GM18499 (cell line): ENCODE measurements around the gene RGS1.

Experiments
- ATAC-seq: cut with Tn5 transposase; IDR thresholded peaks from one replicate; pipeline ENCODE4 v1.9.1; 2021; ENCODE audit warnings: moderate number of reproducible peaks; ENCODE audit not compliant: insufficient read depth, unreplicated experiment

RGS1 gene, protein sequence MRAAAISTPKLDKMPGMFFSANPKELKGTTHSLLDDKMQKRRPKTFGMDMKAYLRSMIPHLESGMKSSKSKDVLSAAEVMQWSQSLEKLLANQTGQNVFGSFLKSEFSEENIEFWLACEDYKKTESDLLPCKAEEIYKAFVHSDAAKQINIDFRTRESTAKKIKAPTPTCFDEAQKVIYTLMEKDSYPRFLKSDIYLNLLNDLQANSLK

GRCh38 chr1:192575499-192576189 is at the start of gene RGS1:
TSS of gene RGS1 (plus strand) at chr1:192575773. CDS start at chr1:192575793, 20 bp downstream.
- peak; percentile 87 for ATAC-seq

GRCh38 chr1:192527111-192527795 is 48.3 kb upstream of the RGS1 start:
- ATAC-seq, result no peak

DNA sequence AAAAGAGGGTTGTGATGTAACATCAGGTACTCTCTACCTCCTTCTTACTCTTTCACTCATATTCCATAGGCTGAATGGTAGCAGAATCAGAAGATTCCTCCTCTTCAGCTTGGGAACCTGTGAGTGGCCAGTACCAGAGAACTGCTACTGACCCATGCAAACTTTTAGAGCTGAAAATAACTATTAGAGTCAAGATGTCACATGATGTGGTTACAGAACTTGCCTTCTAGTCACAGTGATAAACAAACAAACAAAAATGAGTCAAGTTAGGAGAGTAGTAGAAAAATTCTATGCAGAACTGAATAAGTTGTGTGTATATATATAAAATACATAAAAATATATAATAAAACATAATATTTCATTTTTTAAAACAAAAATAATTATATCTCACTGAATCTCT is 47.6 kb upstream of the RGS1 start:
- ATAC-seq, result no peak

DNA sequence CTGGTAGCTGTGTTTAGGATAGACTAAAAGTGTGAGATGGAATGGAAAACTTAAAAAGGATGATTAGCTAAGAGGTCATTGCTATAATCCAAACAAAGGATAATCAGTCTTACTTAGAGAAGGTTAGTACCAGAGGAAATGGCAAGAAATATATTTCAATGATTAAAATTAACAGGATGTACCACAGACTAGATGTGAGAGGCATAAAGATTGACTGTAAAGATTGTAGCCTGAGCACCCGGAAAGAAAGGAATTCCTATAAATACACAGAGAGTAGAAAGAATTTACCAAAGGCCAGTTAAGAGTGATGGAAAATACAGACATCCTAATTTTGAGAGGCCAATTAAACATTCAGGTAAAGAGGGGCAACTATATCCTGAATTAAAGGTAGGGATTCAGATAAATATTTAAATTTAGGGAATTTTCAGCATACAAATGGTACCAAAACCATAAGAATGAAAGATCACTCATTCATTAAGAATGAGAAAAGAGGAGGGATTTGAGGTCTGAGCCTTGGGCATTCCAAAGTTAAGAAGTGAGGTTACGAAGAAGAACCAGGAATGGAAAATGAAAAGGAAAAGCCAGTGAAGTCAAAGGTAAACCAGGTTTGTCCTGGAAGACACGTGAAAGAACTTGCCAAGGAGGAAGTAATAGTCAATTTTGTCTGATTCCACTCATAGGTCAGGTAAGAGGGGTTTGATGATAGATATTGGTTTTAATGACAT is 46.4 kb upstream of the RGS1 start:
- ATAC-seq, result no peak

DNA sequence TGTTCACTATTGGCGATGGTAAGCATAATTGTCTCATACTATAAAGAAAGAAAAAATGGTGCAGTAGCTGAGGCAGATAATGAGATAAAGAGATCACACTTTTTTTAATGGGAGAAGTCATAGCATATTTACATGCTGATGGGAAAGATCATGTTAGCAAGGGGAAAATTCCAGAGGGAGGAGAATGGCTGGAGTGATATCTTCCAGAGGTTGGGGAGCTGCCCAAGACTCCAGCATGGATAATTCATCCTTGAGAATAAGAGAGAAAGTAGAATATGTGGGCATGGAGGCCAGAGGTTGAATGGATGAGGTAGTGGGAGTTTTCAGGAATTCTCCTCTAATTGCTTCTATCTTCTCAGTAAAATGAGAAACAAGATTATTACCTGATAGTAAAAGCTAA is 45.8 kb upstream of the RGS1 start:
- ATAC-seq, result no peak

DNA sequence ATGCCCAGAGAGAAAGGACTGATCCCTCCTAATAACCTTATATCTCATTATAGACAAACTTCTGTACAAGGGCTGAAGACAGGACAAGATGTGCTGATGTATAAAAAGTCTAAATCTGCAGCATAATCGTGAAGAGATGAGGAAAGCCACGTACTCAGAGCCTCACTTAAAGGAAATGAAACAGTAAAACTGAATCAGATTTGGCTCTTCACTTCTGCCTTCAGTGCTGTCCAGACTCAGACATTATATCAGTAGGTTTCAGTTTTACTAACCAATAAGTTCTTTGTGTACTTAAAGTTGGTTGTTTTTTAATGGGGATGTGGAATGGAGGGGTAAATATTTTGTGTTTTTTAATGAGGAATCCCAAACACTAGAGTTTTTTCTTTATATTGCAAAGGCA is 45.3 kb upstream of the RGS1 start:
- peak; percentile 95 for ATAC-seq

DNA sequence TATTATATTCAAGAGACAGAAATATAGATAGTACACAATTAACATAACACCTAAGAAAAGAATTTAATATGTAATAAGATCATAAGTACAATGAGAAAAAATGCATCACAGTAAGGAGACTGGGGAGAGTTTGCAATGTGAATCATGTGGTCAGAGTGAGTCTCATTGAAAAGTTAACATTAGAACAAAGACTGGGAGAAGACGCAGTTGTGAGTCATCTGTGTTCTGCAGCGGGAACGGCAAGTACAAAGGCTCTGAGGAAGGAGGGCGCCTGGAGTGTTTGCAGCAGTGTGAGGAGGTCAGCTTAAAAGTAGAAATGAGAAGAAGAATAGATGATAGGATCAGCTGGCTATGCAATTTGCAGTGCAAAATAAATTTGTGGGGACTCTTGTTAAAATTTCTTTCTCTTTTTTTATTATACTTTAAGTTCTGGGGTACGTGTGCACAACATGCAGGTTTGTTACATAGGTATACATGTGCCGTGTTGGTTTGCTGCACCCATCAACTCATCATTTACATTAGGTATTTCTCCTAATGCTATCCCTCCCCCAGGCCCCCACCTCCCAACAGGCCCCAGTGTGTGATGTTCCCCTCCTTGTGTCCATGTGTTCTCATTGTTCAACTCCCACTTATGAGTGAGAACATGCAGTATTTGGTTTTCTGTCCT is 44.4 kb upstream of the RGS1 start:
- peak; percentile 53 for ATAC-seq

DNA sequence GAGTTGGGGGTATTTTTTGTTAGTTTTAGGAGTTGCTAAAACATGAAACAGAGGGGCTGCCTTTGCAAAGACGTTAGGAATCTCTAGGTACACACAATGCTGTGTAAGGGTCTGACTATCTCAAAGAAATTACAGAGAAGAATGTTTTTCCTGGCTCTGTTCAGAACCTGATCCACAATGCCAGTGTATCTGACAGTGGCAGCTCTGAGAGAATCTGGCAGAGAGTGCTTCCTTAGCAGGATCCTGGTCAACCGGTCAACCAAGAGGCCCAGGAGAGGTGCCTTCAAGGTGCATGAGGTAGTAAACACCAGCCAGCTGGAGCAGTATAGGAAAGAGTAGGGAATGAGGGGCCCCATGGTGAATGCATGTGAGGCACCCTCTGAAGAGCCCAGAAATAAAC is 40.9 kb upstream of the RGS1 start:
- ATAC-seq, result no peak

GRCh38 chr1:192535916-192536664 is 39.5 kb upstream of the RGS1 start:
- ATAC-seq, result no peak

GRCh38 chr1:192538407-192539296 is 36.9 kb upstream of the RGS1 start:
- ATAC-seq, result peak; percentile 82

GRCh38 chr1:192539297-192540092 is 36.1 kb upstream of the RGS1 start:
- ATAC-seq, result no peak

DNA sequence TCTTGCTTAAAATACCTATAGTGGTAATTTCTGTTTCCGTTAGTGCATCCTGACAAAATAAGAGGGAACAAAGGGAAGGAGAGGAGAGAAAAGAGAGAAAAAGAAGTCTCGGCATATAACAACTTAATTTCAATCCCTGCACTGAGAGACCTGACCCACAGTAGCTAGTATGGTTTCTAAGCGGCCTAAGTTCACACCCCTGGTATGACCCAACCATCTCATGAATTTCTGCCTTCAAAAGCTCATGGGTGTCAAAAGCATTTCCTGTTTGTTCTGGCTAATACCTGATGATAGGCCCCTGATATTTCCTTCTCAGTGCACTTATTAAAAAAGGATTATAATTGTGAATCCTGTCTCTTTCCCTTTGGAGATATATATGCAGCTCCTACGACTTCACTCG is 32.1 kb upstream of the RGS1 start:
- ATAC-seq, result no peak

- ATAC-seq, result peak; percentile 43
Observed at GRCh38 chr1:192545896-192546521, 29.6 kb upstream of the RGS1 start.

DNA sequence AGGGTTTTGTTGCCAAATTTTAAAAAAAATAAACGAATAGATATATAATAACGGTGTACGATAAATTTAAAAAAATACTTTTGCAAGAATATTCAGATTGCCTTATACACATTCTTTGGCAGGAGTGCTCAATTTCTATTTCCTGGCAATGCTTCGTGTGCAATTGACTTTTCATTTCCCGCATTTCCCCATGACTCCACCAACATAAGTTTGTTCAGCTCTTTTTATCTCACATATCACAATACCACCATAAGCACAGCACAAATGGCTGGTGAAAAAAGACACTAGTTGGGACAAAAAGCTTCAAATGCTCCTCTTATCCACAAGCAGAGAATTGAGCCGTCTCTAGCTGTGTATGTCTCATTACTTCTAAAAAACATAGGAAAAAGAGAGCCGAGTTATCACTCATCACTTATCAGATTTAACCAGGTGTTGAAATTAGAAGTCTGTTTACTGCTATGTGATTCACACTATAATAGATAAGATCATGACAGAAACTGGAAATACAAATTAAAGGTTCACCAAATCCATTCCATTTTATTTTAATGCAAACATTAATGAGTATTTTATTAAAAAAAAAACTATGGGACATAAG is 28.9 kb upstream of the RGS1 start:
- ATAC-seq, result no peak

DNA sequence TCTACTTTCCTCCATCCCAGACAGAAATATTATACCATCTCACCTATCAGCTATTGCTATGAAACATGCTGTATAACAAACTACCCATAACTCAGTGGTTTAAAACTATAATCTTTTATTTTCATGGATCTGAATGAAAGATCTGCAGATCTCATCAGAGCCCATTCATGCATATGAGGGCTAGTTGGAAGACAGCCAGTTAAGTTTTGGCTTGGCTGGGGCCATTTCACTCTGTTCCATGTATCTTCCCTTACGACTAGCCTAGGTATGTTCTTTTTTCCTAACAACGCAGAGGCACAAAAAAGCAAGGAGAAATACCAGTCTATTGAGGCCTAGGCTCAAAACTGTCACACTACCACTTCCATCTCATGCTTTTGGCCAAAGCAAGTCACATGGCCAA is 28.1 kb upstream of the RGS1 start:
- no peak for ATAC-seq

DNA sequence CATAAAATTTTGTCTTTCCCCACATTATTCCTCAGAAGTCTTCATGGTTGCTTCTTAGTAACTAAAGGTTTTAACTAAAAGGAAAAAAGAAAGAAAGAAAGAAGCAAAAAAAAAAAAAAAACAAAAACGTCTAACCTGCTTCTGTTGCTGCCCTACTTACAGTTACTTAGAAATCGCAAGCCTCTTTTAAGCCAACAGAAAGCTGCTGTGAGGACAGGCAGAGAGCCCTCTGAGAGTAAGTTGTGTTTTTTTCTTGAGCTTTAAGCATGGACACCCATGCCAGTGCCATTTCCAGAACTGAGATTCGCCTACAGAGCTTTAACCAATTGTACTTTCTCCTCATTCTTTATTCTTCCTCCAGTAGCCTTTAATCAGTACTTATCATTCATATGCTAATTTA is 25.6 kb upstream of the RGS1 start:
- no peak for ATAC-seq

DNA sequence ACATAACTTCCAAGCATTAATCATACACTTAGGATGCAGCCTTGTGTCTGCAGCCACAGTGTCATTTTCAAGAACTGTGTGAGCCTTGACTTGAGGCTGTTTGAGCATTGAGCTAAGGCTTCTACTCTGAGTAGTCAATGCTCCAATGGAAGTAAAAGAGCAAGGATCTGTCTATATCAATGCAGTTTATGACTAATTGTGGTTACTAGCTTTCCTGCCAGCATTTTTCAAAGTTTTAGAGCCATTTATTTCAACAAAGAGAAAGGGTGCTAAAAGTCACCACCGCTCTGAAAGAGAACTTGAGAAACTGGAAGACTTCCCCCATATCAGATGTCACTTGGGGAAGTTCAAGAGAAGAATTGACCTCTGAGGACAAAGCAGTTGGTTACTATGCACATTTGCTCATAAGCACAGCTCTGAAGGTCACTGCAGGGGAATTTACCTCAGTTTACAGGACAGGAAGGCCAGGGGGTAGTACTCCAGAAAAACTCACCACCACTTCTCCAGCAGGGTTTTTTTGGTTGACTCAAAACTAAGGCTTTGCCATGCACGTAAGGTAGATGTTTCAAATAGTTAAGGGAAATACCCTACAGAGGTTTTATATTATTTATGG is 24.5 kb upstream of the RGS1 start:
- ATAC-seq, result peak; percentile 39
